ENCODE measurements around the gene OPTC. TPM values are rescaled to one million over a fixed set of nuclear protein-coding genes. Genes with fewer than 3 reads are reported as not detected.

Gene OPTC
- total and polyA plus RNA-seq, 12 donors = 0.07 TPM; not detected in 11

GRCh38 chr1:203511513-203511912 is 17.6 kb downstream of the OPTC start:
- Histone ChIP-seq H3K27ac (no peak overlapping the region), H3K9me3 (replicated peaks in 1 of 3) (no peaks in the 10 kb centered on the region), H3K36me3 (replicated peaks in 1 of 2) (no peaks in the 10 kb centered on the region), H3K4me3 (no peak overlapping the region), H3K4me1 (replicated peaks in 1 of 2) (peaks cover 17 to 44% of the 10 kb centered on the region in 2 donors), H3K27me3 (no peaks in the 10 kb centered on the region)
- 70 to 75% (median 73%) methylated on average over 6 of the region's 6 CpGs for WGBS, 4 donors
- TF ChIP-seq POLR2A (IDR thresholded peaks at IDR 0.05) (no peak), CTCF (IDR thresholded peaks at IDR 0.05) (no peak)
- no peak for DNase-seq
- intact Hi-C loops (cut with DNase I) = loop anchor here in 1 of 2 donors (10.0 kb wide), 1 partner anchor 93 kb away; no protein-coding TSS in a partner anchor

GRCh38 chr1:203511930-203512329 is 18.0 kb downstream of the OPTC start:
- intact Hi-C loops (cut with DNase I) = loop anchor here in 1 of 2 donors (10.0 kb wide), 1 partner anchor 93 kb away; no protein-coding TSS in a partner anchor
- WGBS, 4 donors = 86 to 91% (median 89%) methylated on average over 4 of the region's 4 CpGs
- peak overlapping the region in 3 of 5 donors; percentile 63 to 78 (median 66) for H3K27ac ChIP-seq

GRCh38 chr1:203512517-203512847 is 18.5 kb downstream of the OPTC start:
- no peaks in the 10 kb centered on the region for H3K9me3 ChIP-seq (replicated peaks in 1 of 3)
- H3K36me3 ChIP-seq (replicated peaks in 1 of 2) = no peaks in the 10 kb centered on the region
- H3K27me3 ChIP-seq = no peaks in the 10 kb centered on the region
- TF ChIP-seq CTCF (IDR thresholded peaks at IDR 0.05) (no peak), POLR2A (IDR thresholded peaks at IDR 0.05) (no peak)
- WGBS, 4 donors = 33 to 47% (median 43%) methylated on average over 1 of the region's 1 CpG
- intact Hi-C loops (cut with DNase I) = loop anchor here in 1 of 2 donors (10.0 kb wide), 1 partner anchor 92 kb away; no protein-coding TSS in a partner anchor
- peak overlapping the region in 3 of 5 donors; percentile 63 to 78 (median 66) for H3K27ac ChIP-seq
- no peak for DNase-seq
- peaks cover 12 to 36% of the 10 kb centered on the region in 2 donors for H3K4me1 ChIP-seq (replicated peaks in 1 of 2)
- no peak overlapping the region for H3K4me3 ChIP-seq

More at GRCh38 chr1:203511930-203512329, 18.0 kb downstream of the OPTC start:
- no peaks in the 10 kb centered on the region for H3K9me3 ChIP-seq (replicated peaks in 1 of 3)
- no peak overlapping the region for H3K4me3 ChIP-seq
- TF ChIP-seq CTCF (IDR thresholded peaks at IDR 0.05) = no peak
- no peak for TF ChIP-seq POLR2A (IDR thresholded peaks at IDR 0.05)
- no peak for DNase-seq
- H3K4me1 ChIP-seq (replicated peaks in 1 of 2) = peaks cover 17 to 42% of the 10 kb centered on the region in 2 donors
- H3K27me3 ChIP-seq = no peaks in the 10 kb centered on the region
- H3K36me3 ChIP-seq (replicated peaks in 1 of 2) = no peaks in the 10 kb centered on the region

- H3K9me3 ChIP-seq (replicated peaks in 1 of 3) = no peaks in the 10 kb centered on the region
- peak in 1 of 2 donors; percentile 44 for TF ChIP-seq POLR2A (IDR thresholded peaks at IDR 0.05)
- TF ChIP-seq CTCF (IDR thresholded peaks at IDR 0.05) = no peak
- H3K36me3 ChIP-seq (replicated peaks in 1 of 2) = no peaks in the 10 kb centered on the region
- H3K27me3 ChIP-seq = no peaks in the 10 kb centered on the region
- no peak overlapping the region for H3K4me3 ChIP-seq
- peak overlapping the region in 3 of 5 donors; percentile 63 to 78 (median 66) for H3K27ac ChIP-seq
- peak; percentile 71 to 89 (median 85) for DNase-seq
- peaks cover 9 to 31% of the 10 kb centered on the region in 2 donors for H3K4me1 ChIP-seq (replicated peaks in 1 of 2)
- intact Hi-C loops (cut with DNase I) = loop anchor here in 1 of 2 donors (10.0 kb wide), 1 partner anchor 92 kb away; no protein-coding TSS in a partner anchor
- 32 to 37% (median 34%) methylated on average over 9 to 10 of the region's 10 CpGs for WGBS, 4 donors
These were observed 19.1 kb downstream of the OPTC start for GRCh38 chr1:203512848-203513584.
